Stomach (tissue), 4 donors: Measurements from ENCODE around the gene QRFP.
"Not testable (repeated sequence)": the region's sequence is repeated elsewhere in the genome, so short reads cannot be mapped to it uniquely, and the experiment has no call there.

Experiments
- POLR2AphosphoS5 ChIP-seq, 3 donors: sonication (generic); formaldehyde crosslinking; IDR thresholded peaks; one replicate each; pipeline ENCODE4 v1.6.1; 2016; ENCODE audit warnings: antibody characterized with exemption in 3 of 3
- TF ChIP-seq, protein P1 (sequence below), 7 experiments: fragments of 450-650 bp in 4 of 7; fragments of 200-600 bp in 3 of 7; sonication (generic) in 3 of 7; IDR thresholded peaks; one replicate each; pipeline ENCODE4 v1.5.1; 2016 to 2019; ENCODE audit warnings: antibody characterized with exemption in 7 of 7, control low read depth in 2 of 7, mild to moderate bottlenecking in 1 of 7

- TF ChIP-seq, protein P1, sequence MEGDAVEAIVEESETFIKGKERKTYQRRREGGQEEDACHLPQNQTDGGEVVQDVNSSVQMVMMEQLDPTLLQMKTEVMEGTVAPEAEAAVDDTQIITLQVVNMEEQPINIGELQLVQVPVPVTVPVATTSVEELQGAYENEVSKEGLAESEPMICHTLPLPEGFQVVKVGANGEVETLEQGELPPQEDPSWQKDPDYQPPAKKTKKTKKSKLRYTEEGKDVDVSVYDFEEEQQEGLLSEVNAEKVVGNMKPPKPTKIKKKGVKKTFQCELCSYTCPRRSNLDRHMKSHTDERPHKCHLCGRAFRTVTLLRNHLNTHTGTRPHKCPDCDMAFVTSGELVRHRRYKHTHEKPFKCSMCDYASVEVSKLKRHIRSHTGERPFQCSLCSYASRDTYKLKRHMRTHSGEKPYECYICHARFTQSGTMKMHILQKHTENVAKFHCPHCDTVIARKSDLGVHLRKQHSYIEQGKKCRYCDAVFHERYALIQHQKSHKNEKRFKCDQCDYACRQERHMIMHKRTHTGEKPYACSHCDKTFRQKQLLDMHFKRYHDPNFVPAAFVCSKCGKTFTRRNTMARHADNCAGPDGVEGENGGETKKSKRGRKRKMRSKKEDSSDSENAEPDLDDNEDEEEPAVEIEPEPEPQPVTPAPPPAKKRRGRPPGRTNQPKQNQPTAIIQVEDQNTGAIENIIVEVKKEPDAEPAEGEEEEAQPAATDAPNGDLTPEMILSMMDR (IDR thresholded peaks at IDR 0.05), result not testable (repeated sequence)
- TF ChIP-seq POLR2AphosphoS5 (IDR thresholded peaks at IDR 0.05), result not testable (repeated sequence)
Measured at GRCh38 chr9:130848514-130848913, 48.1 kb downstream of the QRFP start.
